GM12873 (cell line): ENCODE measurements around the gene USP10.

Experiments used
- CTCF ChIP-seq: IDR thresholded peaks from 2 replicates; pipeline ENCODE4 v1.5.1; 2012; ENCODE audit warnings: low read depth, mild to moderate bottlenecking, moderate library complexity, low read length, control low read depth; ENCODE audit not compliant: insufficient read depth; ENCODE audit errors: missing control alignments

The USP10 gene

GRCh38 chr16:84692451-84693214 is 7.2 kb upstream of the USP10 start:
- no peak for TF ChIP-seq CTCF

DNA sequence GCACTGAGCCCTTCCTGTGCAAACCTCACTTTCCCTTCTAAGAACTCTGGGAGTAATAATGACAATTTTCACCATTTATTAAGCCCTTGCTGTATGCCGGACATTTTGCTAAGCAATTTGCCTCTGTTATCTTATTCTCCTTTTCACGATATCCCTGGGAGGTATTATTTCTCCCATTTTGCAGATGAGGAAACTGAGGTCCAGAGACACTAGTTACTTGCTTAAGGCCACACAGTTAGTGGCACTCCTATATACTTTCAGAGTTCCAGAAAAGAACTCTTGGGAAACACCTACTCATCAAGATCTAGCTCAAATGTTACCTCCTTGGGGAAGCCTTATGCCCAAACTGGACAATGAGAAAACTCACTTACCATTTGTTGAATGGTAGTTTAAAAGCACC is 4.8 kb upstream of the USP10 start:
- TF ChIP-seq CTCF, result no peak

GRCh38 chr16:84699147-84699711 is 571 bp upstream of the USP10 start:
- TF ChIP-seq CTCF, result no peak

DNA sequence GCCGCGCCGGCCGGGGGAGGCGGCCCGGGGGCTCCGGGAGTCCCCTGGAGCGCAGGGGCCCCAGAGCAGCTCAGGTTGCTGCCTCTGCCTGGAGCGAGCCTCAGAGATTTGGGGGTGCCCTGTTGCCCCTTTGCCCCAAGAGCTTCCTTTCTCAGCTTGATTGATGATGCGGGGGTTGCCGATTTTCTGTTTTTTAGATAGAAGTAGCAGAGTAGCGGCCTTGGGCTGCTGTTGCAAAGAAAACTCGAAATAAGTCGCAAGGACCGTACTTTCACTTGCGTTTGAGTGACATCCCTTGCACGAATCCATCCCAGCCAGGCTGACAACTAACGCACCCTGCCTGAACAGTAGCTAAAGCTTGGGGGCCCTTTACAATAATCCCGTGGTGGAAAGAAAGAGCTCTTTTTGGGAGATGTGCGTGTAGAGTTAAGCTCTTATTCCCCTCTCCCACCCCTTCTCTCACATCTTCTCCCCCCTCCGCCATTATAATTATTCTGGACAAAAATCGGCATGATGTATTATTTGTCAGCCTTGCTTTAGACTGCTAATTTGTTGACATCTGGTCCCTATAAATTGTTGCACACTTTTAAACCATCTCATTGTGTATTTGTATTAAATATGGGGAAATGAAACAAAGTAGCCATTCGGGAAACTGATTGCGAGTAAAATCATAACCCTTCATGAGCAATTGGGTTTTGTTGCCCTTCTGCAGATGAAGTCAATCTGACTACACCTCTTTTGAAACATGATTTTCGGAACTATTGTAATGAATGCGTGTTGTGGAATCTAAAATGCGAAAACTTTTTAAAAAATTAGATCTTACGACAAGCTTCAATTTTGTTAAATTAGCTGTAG is 873 bp downstream of the USP10 start:
- TF ChIP-seq CTCF, result no peak

GRCh38 chr16:84703681-84704080 is 3.9 kb downstream of the USP10 start:
- TF ChIP-seq CTCF, result no peak

DNA sequence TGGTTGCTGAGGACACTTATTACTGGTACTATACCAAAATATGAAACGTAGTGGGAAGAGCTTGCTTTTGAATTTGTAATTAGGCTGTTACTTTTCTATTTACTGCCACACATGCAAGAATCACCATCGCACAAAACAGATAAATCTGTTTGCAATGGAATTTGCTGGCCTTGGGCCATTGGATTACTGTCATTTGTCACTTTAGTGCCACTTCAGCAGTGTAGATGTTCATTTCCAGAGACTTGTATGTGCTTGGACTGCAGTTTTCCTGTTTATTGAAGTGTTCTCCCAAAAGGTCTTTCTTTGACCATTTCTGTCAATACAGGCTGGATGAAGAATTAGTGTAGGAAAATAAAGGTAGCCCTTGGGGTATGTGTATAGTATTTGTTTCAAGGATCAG is 4.5 kb downstream of the USP10 start:
- TF ChIP-seq CTCF, result no peak

DNA sequence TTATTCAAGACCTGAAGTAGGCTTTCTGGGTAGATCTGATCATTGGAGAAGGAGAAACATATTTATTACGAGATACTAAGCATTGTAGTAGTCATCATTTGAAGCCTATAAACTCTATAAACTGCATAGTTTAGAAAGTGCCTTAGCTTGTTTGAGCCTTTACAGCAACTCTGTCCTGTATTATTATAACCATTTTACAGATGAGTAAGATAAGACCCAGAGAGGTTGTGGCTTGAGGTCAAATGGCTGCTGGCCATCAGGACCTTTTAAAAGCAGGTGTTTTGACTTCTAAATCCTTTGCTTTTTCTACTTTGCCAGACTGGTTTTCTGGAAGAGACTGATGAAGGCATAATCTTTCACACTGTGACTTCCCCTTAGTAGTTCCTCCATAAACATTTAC is 7.1 kb downstream of the USP10 start:
- no peak for TF ChIP-seq CTCF
